PC-9 (cell line): ENCODE measurements around the gene TMEM51.

ENCODE experiments used
- CTCF ChIP-seq: fragments of 200-600 bp; sonication (generic); conservative IDR thresholded peaks from 2 replicates; pipeline ENCODE4 v1.6.1; 2017; ENCODE audit warnings: mixed run types, antibody characterized with exemption, mild to moderate bottlenecking, moderate library complexity
- EZH2 ChIP-seq: fragments of 200-600 bp; sonication (generic); IDR thresholded peaks from 2 replicates; pipeline ENCODE4 v1.8.0; 2017; ENCODE audit warnings: antibody characterized with exemption, low read depth

GRCh38 chr1:15151377-15151806, 2.2 kb upstream of the TMEM51 start:
- no peak for TF ChIP-seq EZH2
- no peak for TF ChIP-seq CTCF
